PC-9 (cell line): Measurements from ENCODE around the gene AMT.

Source experiments
- CTCF ChIP-seq: fragments of 200-600 bp; sonication (generic); conservative IDR thresholded peaks from 2 replicates; pipeline ENCODE4 v1.6.1; 2017; ENCODE audit warnings: mixed run types, antibody characterized with exemption, mild to moderate bottlenecking, moderate library complexity
- EZH2 ChIP-seq: fragments of 200-600 bp; sonication (generic); IDR thresholded peaks from 2 replicates; pipeline ENCODE4 v1.8.0; 2017; ENCODE audit warnings: antibody characterized with exemption, low read depth

GRCh38 chr3:49422379-49423248 is at the start of gene AMT:
- no peak for TF ChIP-seq CTCF
- TF ChIP-seq EZH2, result no peak
